Astrocyte (in vitro differentiated cells and primary cell): ENCODE data around the gene KRT79.

Source experiments
- CTCF ChIP-seq: IDR thresholded peaks from 2 replicates; pipeline ENCODE4 v1.5.1; 2011; ENCODE audit warnings: low read depth, mild to moderate bottlenecking, inconsistent platforms, low read length, moderate library complexity; ENCODE audit not compliant: insufficient read depth
- EZH2 ChIP-seq: IDR thresholded peaks from 2 replicates; pipeline ENCODE4 v1.6.1; 2012; ENCODE audit warnings: mild to moderate bottlenecking, low read length, inconsistent platforms; ENCODE audit not compliant: insufficient read depth

GRCh38 chr12:52871291-52872039 is 37.4 kb upstream of the KRT79 start:
- TF ChIP-seq EZH2 (no peak), CTCF (no peak)
